Stimulated activated CD4-positive, alpha-beta T cell treated with anti-CD3 and anti-CD28 coated beads, TNF-alpha, amount 100 ng/mL, for 4 hours (primary cell): ENCODE data around the gene STX5.
A peak's percentile ranks its signal among the peaks of the same experiment; 100 is the strongest.
"Not testable (repeated sequence)": the region's sequence is repeated elsewhere in the genome, so short reads cannot be mapped to it uniquely, and the experiment has no call there.

Source experiments
- DNase-seq, 3 experiments: peaks; one replicate each; pipeline ENCODE4 v3.0.0-alpha.2; 2020; ENCODE audit warnings: low read depth in 3 of 3

STX5 gene

DNA sequence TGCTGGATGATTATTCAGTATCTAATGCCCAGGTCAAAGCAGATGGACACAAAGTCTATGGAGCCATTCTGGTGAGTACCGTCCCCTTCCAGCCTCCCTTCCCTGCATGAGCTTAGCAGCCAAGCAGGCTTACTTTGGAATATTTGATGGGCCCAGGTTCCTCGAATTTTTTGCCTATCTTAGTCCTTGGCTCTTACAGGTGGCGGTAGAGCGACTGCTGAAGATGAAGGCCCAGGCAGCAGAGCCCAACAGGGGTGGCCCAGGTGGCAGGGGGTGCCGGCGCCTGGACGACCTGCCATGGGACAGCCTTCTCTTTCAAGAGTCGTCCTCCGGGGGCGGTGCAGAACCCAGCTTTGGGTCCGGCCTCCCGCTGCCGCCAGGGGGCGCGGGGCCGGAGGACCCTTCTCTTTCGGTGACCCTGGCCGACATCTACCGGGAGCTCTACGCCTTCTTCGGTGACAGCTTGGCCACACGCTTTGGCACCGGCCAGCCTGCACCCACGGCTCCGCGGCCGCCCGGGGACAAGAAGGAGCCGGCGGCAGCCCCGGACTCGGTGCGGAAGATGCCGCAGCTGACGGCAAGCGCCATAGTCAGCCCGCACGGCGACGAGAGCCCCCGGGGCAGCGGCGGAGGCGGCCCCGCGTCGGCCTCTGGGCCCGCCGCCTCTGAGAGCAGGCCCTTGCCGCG is 45.4 kb downstream of the STX5 start:
- DNase-seq, result peak; percentile 70 to 74 (median 73)

- no peak for DNase-seq
Measured at GRCh38 chr11:62782753-62783152, 49.1 kb downstream of the STX5 start.

DNA sequence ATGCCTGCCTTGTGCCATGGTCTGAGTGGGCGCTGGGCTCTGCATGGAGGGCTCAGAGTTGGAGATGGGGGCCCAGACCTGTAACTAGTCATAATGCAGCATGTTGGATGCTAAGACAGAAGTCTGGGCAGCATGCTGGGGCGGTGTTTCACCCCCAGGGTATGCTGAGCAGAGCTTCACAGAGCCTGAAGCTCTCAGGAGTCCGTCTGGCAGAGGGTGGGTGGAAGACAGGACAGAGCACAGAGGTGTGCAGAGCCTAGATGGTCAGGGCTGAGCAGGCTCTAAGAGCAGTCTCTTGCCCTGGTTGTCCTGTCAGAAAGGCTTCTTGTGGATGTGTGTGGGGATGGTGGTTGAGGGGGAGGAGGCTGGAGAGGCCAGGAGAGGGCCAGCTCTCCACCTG is 53.4 kb downstream of the STX5 start:
- no peak for DNase-seq

- DNase-seq, result no peak
Measured at GRCh38 chr11:62777389-62777788, 54.5 kb downstream of the STX5 start.

DNA sequence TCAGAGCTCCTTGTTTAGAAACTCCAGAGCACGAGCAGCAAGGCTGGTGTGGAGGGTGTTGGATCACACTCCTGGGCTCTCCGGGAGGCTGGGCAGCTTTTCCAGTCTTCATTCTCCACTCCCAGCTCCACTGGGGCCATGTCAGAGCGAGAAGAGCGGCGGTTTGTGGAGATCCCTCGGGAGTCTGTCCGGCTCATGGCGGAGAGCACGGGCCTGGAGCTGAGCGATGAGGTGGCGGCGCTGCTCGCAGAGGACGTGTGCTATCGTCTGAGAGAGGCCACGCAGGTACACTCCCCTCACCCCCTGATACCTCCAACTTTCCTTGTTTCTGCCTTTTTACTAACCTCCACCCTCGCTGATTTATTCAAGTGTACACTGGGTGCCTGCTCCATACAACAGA is 56.2 kb downstream of the STX5 start:
- no peak for DNase-seq

DNA sequence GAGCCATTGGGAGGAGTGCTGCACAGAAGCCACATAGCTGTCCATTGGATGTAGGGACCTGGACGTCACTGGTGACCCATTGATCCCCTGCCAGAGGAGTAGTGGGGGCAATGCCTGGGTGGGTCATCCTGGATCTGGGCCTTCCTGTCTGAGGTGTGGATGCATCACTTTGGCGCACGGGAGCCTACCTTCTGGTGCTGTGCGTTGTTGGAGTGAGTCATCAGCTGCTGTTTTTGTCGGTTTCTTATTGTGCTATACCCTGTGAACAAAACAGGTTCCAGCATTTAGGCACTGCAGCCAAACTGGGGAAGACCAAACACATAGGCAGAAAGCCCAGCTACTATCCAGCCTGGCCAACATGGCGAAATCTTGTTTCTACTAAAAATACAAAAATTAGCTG is 57.4 kb downstream of the STX5 start:
- DNase-seq, result no peak

DNA sequence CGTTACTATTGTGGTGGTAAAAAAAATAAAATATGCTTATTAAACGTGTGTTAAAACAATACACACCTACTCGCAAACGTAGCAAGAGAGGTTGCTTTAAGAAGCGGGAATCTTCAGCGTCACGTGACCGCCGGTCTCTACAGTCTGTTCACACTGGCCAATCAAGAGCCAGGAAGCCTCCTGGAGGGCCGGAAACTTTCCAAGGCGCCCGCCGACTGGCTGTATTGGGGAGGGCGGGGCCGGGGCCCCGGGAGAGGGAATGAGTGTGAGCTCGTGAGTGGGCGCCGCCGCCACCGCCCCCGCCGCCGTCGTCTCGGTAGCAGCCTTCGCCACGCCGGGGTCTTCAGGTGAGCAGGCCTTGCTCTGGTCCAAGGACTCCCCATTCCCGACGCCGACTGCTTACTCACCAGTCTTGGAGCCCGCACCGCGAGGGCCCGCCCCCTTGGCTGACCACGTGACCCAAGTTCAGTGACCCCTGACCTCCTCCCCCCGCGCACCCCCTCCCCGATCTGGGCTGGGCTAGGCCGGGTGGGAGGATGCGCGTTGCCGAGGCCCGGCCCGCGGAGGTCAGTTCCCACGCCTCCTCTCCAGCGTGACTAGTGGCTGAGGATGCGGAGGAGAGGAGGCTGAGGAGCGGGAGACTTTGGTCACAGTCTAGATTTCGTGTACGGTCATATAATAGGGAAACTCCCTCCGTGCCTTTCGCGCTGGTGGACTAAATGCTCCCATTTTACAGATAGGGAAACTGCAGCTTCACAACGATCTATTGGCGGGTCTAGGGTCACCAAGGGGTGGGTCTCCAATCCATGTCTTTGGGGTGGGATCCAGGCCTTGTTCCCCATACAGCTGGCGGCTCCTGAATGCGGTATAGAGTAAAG is 60.5 kb downstream of the STX5 start, which contains the start of gene TAF6L:
Gene TAF6L (plus strand): TSS at position 253 of the 878 bp plus-strand sequence. CDS start 4,388 bp downstream, outside the sequence.
- DNase-seq, result peak; percentile 85 to 89 (median 85)

DNA sequence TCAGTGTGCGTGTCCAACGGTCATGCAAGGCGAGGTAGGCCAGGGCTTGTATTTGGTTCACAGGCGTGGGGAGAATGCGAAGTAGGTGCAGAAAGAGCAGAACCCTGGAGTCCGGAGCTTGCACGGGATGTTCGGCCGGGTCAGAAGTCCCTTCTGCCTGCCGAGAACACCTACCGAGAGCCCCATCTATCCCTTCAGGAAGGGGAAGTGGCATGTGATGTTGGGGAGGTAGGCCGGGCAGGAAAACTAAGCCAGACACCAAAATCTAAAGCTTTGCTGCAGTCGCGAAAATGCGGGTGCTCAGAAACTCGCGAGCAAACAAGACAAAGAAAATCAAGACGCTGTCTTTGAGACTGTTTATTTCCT is 61.1 kb downstream of the STX5 start:
- DNase-seq, result no peak

GRCh38 chr11:62760867-62761227 is 71.0 kb downstream of the STX5 start:
- DNase-seq, result not testable (repeated sequence)

- DNase-seq, result no peak
Measured at GRCh38 chr11:62757846-62758788, 73.7 kb downstream of the STX5 start.
